Stimulated activated CD4-positive, alpha-beta T cell treated with anti-CD3 and anti-CD28 coated beads, TNF-alpha, amount 100 ng/mL, for 24 hours (primary cell): Measurements from ENCODE around the gene STARD7.

Experiments
- DNase-seq, 3 experiments: peaks; one replicate each; pipeline ENCODE4 v3.0.0-alpha.2; 2020; ENCODE audit warnings: low read depth in 3 of 3

STARD7 gene

GRCh38 chr2:96136129-96136720, 72.4 kb downstream of the STARD7 start:
- no peak for DNase-seq

- no peak for DNase-seq
Measured at GRCh38 chr2:96135621-96136020, 73.0 kb downstream of the STARD7 start.

- no peak for DNase-seq
Measured at GRCh38 chr2:96135171-96135570, 73.5 kb downstream of the STARD7 start.
